Progenitor cell of endocrine pancreas (in vitro differentiated cells): ENCODE results near the gene ABCD4. TPM values are rescaled to one million over a fixed set of nuclear protein-coding genes. Genes with fewer than 3 reads are reported as not detected.

ENCODE experiments used
- DNase-seq: peaks from one replicate; pipeline ENCODE4 v3.0.0; 2021; ENCODE audit warnings: low spot score; ENCODE audit not compliant: unreplicated experiment
- H3K27ac Mint-ChIP-seq: 2 replicates; pipeline ENCODE4 v1.8.0; 2021; ENCODE audit warnings: mild to moderate bottlenecking, moderate library complexity, mixed read lengths
- H3K27me3 Mint-ChIP-seq: 2 replicates; pipeline ENCODE4 v1.8.0; 2021; ENCODE audit warnings: mixed read lengths
- H3K36me3 Mint-ChIP-seq: 2 replicates; pipeline ENCODE4 v1.8.0; 2022; ENCODE audit warnings: mixed read lengths; ENCODE audit not compliant: insufficient read depth
- H3K4me1 Mint-ChIP-seq: 2 replicates; pipeline ENCODE4 v1.8.0; 2021; ENCODE audit warnings: low read depth, mixed read lengths
- H3K4me3 Mint-ChIP-seq: 2 replicates; pipeline ENCODE4 v1.8.0; 2021; ENCODE audit warnings: low read depth, mild to moderate bottlenecking, moderate library complexity, mixed read lengths
- H3K9me3 Mint-ChIP-seq: 2 replicates; pipeline ENCODE4 v1.8.0; 2021; ENCODE audit warnings: low read depth, mixed read lengths
- total RNA-seq: library from RNA; stranded (reverse); gene quantifications from 2 replicates; pipeline ENCODE4 v1.2.1, GENCODE V29; 2021
- TF ChIP-seq, protein P1 (sequence below): fragments of 200-600 bp; sonication (generic); IDR thresholded peaks from one replicate; pipeline ENCODE4 v1.5.0; 2021; ENCODE audit warnings: antibody characterized with exemption, mild to moderate bottlenecking; ENCODE audit not compliant: unreplicated experiment

The ABCD4 gene
- total RNA-seq, 1 donor from 2014 or later: 158 TPM

DNA sequence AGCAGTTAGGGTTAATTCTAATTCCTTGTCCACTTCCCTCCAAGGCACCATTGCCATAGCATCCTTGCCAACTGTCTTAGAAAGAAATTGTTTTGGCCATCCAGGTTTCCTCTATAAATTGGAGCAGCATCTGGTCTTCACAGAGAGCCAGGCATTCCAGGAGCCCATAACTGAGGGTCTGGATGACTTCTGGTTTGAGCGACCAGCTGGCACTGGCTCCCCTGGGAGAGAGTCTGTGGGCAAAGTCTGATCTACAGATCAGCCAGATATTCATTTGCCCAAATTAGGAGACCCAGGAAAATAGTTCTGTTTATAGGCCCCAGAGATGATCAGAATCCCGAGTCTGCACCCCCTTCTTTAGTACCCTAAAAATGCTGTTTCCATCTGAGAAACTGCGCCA lies 47.5 kb downstream of the ABCD4 start:
- Mint-ChIP-seq H3K9me3 (no peaks in the 10 kb centered on the region), H3K27me3 (peaks cover 55% of the 10 kb centered on the region), H3K27ac (no peak overlapping the region), H3K4me1 (peaks cover 2% of the 10 kb centered on the region), H3K36me3 (no peaks in the 10 kb centered on the region), H3K4me3 (no peak overlapping the region)
- DNase-seq: no peak
- TF ChIP-seq, protein P1, sequence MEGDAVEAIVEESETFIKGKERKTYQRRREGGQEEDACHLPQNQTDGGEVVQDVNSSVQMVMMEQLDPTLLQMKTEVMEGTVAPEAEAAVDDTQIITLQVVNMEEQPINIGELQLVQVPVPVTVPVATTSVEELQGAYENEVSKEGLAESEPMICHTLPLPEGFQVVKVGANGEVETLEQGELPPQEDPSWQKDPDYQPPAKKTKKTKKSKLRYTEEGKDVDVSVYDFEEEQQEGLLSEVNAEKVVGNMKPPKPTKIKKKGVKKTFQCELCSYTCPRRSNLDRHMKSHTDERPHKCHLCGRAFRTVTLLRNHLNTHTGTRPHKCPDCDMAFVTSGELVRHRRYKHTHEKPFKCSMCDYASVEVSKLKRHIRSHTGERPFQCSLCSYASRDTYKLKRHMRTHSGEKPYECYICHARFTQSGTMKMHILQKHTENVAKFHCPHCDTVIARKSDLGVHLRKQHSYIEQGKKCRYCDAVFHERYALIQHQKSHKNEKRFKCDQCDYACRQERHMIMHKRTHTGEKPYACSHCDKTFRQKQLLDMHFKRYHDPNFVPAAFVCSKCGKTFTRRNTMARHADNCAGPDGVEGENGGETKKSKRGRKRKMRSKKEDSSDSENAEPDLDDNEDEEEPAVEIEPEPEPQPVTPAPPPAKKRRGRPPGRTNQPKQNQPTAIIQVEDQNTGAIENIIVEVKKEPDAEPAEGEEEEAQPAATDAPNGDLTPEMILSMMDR: no peak

DNA sequence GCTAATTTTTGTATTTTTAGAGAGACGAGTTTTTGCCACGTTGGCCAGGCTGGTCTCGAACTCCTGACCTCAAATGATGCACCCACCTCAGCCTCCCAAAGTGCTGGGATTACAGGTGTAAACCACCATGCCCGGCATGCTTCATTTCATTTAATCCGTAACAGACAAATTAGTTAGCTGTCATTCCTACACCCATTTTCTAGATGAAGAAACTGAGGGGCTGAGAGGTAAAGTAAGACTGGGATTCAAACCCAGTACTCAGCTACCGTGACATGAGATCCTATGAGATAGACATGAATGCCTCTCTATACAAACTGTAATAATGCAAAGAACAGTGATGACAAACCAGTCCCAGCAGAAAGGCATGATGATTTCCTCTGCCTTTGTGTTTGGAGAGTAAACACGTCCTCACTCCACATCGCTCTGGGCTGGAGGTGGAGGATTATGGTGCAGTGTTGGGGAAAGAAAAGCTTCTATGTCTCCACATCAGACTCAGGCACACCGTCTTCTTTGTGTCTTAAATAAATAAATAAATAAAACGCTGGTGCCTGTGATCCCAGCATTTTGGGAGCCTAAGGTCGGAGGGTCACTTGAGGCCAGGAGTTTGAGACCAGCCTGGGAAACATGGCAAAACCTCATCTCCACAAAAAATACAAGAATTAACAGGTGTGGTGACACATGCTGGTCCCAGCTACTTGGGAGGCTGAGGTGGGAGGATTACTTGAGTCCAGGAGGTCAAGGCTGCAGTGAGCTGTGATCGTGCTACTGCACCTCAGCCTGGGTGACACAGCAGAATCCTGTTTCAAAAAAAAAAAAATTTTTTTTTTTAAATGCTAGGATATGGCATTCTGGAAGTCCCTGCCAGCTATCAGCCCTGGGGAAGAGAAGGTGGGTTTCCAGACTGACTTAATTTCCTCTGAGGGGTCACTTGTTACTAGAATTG lies 53.0 kb downstream of the ABCD4 start:
- Mint-ChIP-seq H3K36me3 (no peaks in the 10 kb centered on the region), H3K4me1 (peaks cover 5% of the 10 kb centered on the region), H3K4me3 (no peak overlapping the region), H3K9me3 (no peaks in the 10 kb centered on the region), H3K27me3 (peaks cover 49% of the 10 kb centered on the region), H3K27ac (no peak overlapping the region)
- TF ChIP-seq, protein P1: no peak
- DNase-seq: no peak

DNA sequence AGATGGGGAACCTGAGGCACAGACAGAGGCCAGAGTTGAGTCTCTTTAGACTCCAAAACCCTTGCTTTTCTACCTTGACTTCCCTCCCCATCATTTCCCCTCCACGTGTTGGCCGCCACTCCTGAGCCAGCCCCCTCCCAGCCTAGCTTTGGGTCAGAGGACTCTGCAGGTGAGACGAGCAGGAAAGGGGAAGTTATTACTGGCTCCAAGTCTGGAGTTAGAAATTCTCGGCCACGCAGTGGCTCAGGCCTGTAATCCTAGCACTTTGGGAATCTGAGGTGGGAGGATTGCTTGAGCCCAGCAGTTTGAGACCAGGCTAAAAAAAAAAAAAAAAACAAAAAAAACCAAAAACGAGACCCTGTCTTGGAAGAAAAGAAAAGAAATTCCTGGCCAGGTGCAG lies 54.7 kb downstream of the ABCD4 start:
- peaks cover 5% of the 10 kb centered on the region for H3K4me1 Mint-ChIP-seq
- no peak for DNase-seq
- H3K27ac Mint-ChIP-seq: peak overlapping the region; percentile 16

DNA sequence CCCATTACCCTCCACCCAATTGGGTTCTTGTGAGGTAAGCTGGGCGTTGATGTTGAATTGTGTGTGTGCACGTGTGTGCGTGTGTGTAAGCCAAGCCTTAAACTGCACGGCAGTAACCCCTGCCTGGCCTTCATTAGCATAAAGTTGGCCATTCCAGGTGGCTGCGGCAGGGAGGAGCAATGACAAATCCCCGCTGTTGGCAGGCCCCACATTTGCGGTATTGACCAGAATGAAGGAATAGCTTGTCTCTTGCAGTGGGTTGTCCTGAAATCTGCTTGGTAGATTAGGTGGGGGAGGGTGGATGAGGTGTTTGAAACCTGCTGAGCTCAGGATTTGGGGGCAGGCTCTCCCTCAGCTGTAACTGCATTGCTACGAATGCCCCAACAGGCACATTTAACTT lies 56.2 kb downstream of the ABCD4 start:
- no peaks in the 10 kb centered on the region for H3K36me3 Mint-ChIP-seq
- peaks cover 9% of the 10 kb centered on the region for H3K4me1 Mint-ChIP-seq
- H3K27me3 Mint-ChIP-seq: peaks cover 63% of the 10 kb centered on the region
- H3K9me3 Mint-ChIP-seq: no peaks in the 10 kb centered on the region
- no peak overlapping the region for H3K27ac Mint-ChIP-seq
- no peak overlapping the region for H3K4me3 Mint-ChIP-seq
- DNase-seq: no peak
- TF ChIP-seq, protein P1: no peak

More for the DNA sequence above, 54.7 kb downstream of the ABCD4 start:
- Mint-ChIP-seq H3K9me3 (no peaks in the 10 kb centered on the region), H3K4me3 (no peak overlapping the region), H3K27me3 (peaks cover 58% of the 10 kb centered on the region), H3K36me3 (no peaks in the 10 kb centered on the region)
- TF ChIP-seq, protein P1: no peak

DNA sequence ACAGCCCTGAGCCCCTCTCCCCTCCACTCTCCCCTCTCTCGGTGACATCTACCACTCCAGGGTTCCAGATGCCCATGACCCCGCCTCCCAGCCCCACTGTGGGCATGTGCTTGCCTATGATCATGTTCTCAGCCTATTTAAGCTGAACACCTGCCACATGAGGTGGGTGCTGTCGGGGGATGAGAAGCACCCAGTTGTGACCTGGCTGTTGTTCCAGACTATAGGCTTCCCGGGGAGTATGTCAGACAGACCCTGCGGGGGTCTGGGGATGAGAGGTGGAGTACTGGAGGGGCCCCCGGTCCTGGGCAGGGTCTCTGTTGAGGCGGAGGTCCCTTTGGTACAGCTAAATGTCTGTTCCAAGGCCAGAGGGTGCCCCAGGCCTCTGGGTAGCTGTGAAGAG lies 57.4 kb downstream of the ABCD4 start:
- Mint-ChIP-seq H3K27me3 (peaks cover 73% of the 10 kb centered on the region), H3K4me3 (no peak overlapping the region), H3K36me3 (no peaks in the 10 kb centered on the region), H3K9me3 (no peaks in the 10 kb centered on the region), H3K27ac (no peak overlapping the region), H3K4me1 (peaks cover 9% of the 10 kb centered on the region)
- TF ChIP-seq, protein P1: no peak
- DNase-seq: no peak
